NCI-H2171 (cell line): ENCODE data around the gene MYEOV.

Experiments
- DNase-seq: peaks from one replicate; lab custom pipeline; 2025; lab: John Stamatoyannopoulos, UW

Gene MYEOV

GRCh38 chr11:69342588-69343330 is 48.8 kb downstream of the MYEOV start:
- no peak for DNase-seq

- no peak for DNase-seq
Observed at GRCh38 chr11:69343401-69344321, 49.7 kb downstream of the MYEOV start.

- no peak for DNase-seq
Observed at GRCh38 chr11:69344570-69345145, 50.7 kb downstream of the MYEOV start.
